ENCODE results near the gene MAF. TPM values are rescaled to one million over a fixed set of nuclear protein-coding genes. Genes with fewer than 3 reads are reported as not detected.
A peak's percentile ranks its signal among the peaks of the same experiment; 100 is the strongest.

MAF gene
- total RNA-seq, 4 donors from 2014 or later: 11.0 to 92.6 (median 26.3) TPM

DNA sequence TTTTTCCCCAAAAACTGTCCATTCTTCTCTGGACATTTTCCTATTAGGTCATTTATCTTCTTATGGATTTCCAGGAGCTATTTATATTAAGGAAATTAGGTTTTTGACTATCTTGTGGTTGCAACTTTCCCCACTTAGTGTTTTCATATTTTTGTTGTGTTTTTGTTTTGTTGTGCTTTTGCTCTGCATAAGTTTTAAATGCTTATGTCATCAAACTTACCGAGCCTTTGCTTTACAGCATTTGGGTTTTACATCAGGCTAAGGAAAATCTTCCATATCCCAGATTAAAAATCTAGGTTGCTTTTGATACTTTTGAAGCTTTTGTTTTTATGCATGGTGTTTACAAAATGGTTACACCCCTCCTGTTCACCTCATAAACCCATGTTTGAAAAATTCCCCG, 27.5 kb downstream of the MAF start:
- Histone ChIP-seq H3K9me3 (no peaks in the 10 kb centered on the region), H3K27ac (no peak overlapping the region), H3K27me3 (no peaks in the 10 kb centered on the region), H3K4me1 (no peaks in the 10 kb centered on the region), H3K36me3 (no peaks in the 10 kb centered on the region), H3K4me3 (no peak overlapping the region)
- intact Hi-C loops (cut with DNase I; ENCODE audit: low total_unique reads): no loop called here
- TF ChIP-seq, protein P1, sequence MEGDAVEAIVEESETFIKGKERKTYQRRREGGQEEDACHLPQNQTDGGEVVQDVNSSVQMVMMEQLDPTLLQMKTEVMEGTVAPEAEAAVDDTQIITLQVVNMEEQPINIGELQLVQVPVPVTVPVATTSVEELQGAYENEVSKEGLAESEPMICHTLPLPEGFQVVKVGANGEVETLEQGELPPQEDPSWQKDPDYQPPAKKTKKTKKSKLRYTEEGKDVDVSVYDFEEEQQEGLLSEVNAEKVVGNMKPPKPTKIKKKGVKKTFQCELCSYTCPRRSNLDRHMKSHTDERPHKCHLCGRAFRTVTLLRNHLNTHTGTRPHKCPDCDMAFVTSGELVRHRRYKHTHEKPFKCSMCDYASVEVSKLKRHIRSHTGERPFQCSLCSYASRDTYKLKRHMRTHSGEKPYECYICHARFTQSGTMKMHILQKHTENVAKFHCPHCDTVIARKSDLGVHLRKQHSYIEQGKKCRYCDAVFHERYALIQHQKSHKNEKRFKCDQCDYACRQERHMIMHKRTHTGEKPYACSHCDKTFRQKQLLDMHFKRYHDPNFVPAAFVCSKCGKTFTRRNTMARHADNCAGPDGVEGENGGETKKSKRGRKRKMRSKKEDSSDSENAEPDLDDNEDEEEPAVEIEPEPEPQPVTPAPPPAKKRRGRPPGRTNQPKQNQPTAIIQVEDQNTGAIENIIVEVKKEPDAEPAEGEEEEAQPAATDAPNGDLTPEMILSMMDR (IDR thresholded peaks at IDR 0.05): no peak
- TF ChIP-seq POLR2A (IDR thresholded peaks at IDR 0.05): no peak
- DNase-seq: no peak

DNA sequence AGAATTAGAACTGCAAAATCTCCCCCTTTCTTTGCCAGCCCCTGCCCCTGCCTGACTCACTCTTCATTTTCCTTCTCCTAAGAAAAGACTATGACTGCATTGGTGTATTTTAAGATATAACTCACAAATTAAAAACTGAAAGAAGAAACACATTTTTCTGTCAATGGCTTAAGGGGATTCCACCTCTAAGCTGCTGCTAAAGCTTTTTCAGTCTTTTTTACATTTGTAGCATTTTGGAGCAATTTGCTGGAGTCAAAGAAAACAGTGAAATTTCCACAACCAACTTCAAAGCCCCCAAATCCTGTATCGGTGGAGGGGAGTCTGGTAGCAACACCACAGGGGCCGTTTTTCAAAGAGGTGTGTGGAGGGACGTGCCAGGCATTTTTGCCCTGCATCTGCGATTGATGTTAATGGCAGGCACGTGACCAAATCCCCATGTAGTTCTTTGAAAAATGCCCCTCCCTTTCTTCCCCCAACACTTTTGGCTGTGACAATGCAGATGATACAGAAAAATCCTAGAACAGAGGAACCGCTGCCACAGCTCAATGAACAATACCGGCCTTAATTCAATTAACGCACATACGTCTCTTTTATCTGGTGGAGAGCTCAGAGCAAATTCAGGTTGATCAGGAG, 28.5 kb downstream of the MAF start:
- no peak for TF ChIP-seq POLR2A (IDR thresholded peaks at IDR 0.05)
- TF ChIP-seq, protein P1 (IDR thresholded peaks at IDR 0.05): no peak
- peak overlapping the region in 1 of 2 donors; percentile 27 for H3K4me3 ChIP-seq

DNA sequence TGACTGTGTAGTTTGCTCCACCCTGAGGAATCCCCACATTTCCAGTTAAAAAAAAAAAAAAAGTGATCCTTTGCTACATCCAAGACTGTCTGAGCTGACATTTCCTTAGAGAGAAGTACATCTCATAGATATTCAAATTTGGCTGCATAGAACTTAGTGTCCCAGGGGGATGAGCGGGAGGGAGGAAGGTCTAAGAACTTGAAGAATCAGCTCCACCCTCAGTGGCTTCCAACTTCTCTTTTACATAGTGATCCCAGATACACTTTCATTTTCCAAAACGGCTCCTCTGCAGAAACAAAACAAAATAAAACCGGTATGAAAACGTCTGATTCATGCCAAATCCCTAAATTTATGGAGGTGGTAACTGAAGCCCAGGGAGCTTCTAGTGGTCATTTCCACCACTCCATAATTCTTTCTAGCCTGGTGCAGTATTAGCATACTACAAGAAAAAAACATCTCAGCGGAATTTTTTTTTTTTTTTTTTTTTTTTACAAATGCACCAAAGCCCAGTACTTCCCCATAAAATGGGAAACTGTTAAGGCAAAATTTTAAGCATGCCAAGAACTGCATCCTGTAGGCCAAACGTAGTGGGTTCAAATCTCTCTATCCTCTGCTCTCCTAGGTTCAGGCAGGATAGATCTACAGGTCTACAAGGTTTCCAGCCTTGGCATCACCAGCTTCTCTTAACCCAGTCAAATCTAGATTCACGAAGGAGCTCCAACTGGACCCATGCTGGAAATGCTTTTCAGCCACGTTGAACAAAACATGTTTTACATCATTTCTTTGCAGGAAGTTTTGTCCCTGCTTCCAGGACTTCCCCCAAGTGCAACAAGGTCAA, 29.3 kb downstream of the MAF start:
- H3K9me3 ChIP-seq: no peaks in the 10 kb centered on the region
- no peaks in the 10 kb centered on the region for H3K27me3 ChIP-seq
- peak; percentile 61 to 66 for DNase-seq
- TF ChIP-seq POLR2A (IDR thresholded peaks at IDR 0.05): no peak
- TF ChIP-seq, protein P1 (IDR thresholded peaks at IDR 0.05): peak in 1 of 4 experiments; percentile 9
- no peaks in the 10 kb centered on the region for H3K4me1 ChIP-seq
- intact Hi-C loops (cut with DNase I; ENCODE audit: low total_unique reads): no loop called here
- H3K27ac ChIP-seq: peak overlapping the region; percentile 26 to 68
- H3K36me3 ChIP-seq: no peaks in the 10 kb centered on the region
- peak overlapping the region in 1 of 2 donors; percentile 27 for H3K4me3 ChIP-seq

More for the DNA sequence above, 28.5 kb downstream of the MAF start:
- Histone ChIP-seq H3K9me3 (no peaks in the 10 kb centered on the region), H3K36me3 (no peaks in the 10 kb centered on the region), H3K4me1 (no peaks in the 10 kb centered on the region), H3K27ac (peak overlapping the region; percentile 26 to 68), H3K27me3 (no peaks in the 10 kb centered on the region)
- intact Hi-C loops (cut with DNase I; ENCODE audit: low total_unique reads): no loop called here
- DNase-seq: no peak

GRCh38 chr16:79564671-79565107, 35.8 kb downstream of the MAF start:
- no peaks in the 10 kb centered on the region for H3K4me1 ChIP-seq
- no peak for TF ChIP-seq POLR2A (IDR thresholded peaks at IDR 0.05)
- TF ChIP-seq, protein P1 (IDR thresholded peaks at IDR 0.05): no peak
- no peaks in the 10 kb centered on the region for H3K27me3 ChIP-seq
- H3K4me3 ChIP-seq: no peak overlapping the region
- H3K36me3 ChIP-seq: no peaks in the 10 kb centered on the region
- DNase-seq: no peak
- H3K9me3 ChIP-seq: no peaks in the 10 kb centered on the region
- no peak overlapping the region for H3K27ac ChIP-seq
- intact Hi-C loops (cut with DNase I; ENCODE audit: low total_unique reads): no loop called here

GRCh38 chr16:79563921-79564320, 36.6 kb downstream of the MAF start:
- Histone ChIP-seq H3K4me1 (no peaks in the 10 kb centered on the region), H3K4me3 (no peak overlapping the region), H3K27me3 (no peaks in the 10 kb centered on the region), H3K27ac (no peak overlapping the region), H3K36me3 (no peaks in the 10 kb centered on the region), H3K9me3 (no peaks in the 10 kb centered on the region)
- no peak for TF ChIP-seq POLR2A (IDR thresholded peaks at IDR 0.05)
- TF ChIP-seq, protein P1 (IDR thresholded peaks at IDR 0.05): no peak
- intact Hi-C loops (cut with DNase I; ENCODE audit: low total_unique reads): no loop called here
- no peak for DNase-seq
